Tibial nerve (tissue), 4 donors: ENCODE measurements around the gene HS6ST3. TPM values are rescaled to one million over a fixed set of nuclear protein-coding genes. Genes with fewer than 3 reads are reported as not detected.

Experiments used
- DNase-seq, 2 donors: peaks; one replicate each; pipeline ENCODE4 v3.0.0-alpha.2; 2019; ENCODE audit warnings: low spot score in 2 of 2
- H3K27ac ChIP-seq, 4 donors: fragments of 200-600 bp; sonication (generic) in 3 of 4; one replicate each; pipeline ENCODE4 v1.5.1; 2017 to 2019; ENCODE audit warnings: mild to moderate bottlenecking in 1 of 4
- H3K27me3 ChIP-seq, 2 donors: fragments of 200-600 bp; sonication (generic) in 1 of 2; one replicate each; pipeline versions ENCODE4 v1.5.1 to v1.6.0; 2017 to 2019
- H3K36me3 ChIP-seq, 3 donors: fragments of 200-600 bp; sonication (generic); one replicate each; pipeline ENCODE4 v1.5.1; 2018 to 2019
- H3K4me1 ChIP-seq, 4 donors: fragments of 200-600 bp; sonication (generic) in 3 of 4; one replicate each; pipeline ENCODE4 v1.5.1; 2017 to 2019
- H3K4me3 ChIP-seq, 4 donors: fragments of 200-600 bp; sonication (generic) in 3 of 4; one replicate each; pipeline ENCODE4 v1.5.1; 2017 to 2019; ENCODE audit warnings: mild to moderate bottlenecking in 1 of 4, moderate library complexity in 1 of 4
- H3K9me3 ChIP-seq, 4 donors: fragments of 200-600 bp; sonication (generic) in 3 of 4; one replicate each; pipeline ENCODE4 v1.5.1; 2017 to 2019
- EP300 ChIP-seq, 2 donors: sonication (generic); formaldehyde crosslinking; IDR thresholded peaks; one replicate each; pipeline ENCODE4 v1.6.1; 2017; ENCODE audit warnings: antibody characterized with exemption in 2 of 2, mild to moderate bottlenecking in 1 of 2
- POLR2A ChIP-seq, 2 donors: fragments of 450-650 bp; IDR thresholded peaks; one replicate each; pipeline ENCODE4 v1.6.1; 2017; ENCODE audit warnings: antibody characterized with exemption in 2 of 2, mild to moderate bottlenecking in 2 of 2, moderate library complexity in 2 of 2
- WGBS, 2 donors: methylation state at CpG; one replicate each; pipeline ENCODE4 v1.1.5; 2018; 5-methylcytosine and 5-hydroxymethylcytosine counted together
- total RNA-seq, 4 donors: library from RNA; depleted of rRNA; stranded (reverse); fragments of >200 nt; gene quantifications; one replicate each; pipeline ENCODE4 v1.1.0, GENCODE V29; 2016
- TF ChIP-seq, protein P1 (sequence below), 5 experiments: fragments of 200-600 bp in 3 of 5; fragments of 450-650 bp in 2 of 5; sonication (generic) in 3 of 5; IDR thresholded peaks; one replicate each; pipeline ENCODE4 v1.5.1; 2016 to 2019; ENCODE audit warnings: antibody characterized with exemption in 5 of 5, mild to moderate bottlenecking in 3 of 5, moderate library complexity in 2 of 5

Gene HS6ST3
- total RNA-seq, 4 donors from 2014 or later, result 0.21 to 1.1 (median 0.79) TPM

- DNase-seq, result no peak
- no peaks in the 10 kb centered on the region for H3K9me3 ChIP-seq
- H3K27me3 ChIP-seq, result no peaks in the 10 kb centered on the region
- no peaks in the 10 kb centered on the region for H3K36me3 ChIP-seq
- TF ChIP-seq, protein P1, sequence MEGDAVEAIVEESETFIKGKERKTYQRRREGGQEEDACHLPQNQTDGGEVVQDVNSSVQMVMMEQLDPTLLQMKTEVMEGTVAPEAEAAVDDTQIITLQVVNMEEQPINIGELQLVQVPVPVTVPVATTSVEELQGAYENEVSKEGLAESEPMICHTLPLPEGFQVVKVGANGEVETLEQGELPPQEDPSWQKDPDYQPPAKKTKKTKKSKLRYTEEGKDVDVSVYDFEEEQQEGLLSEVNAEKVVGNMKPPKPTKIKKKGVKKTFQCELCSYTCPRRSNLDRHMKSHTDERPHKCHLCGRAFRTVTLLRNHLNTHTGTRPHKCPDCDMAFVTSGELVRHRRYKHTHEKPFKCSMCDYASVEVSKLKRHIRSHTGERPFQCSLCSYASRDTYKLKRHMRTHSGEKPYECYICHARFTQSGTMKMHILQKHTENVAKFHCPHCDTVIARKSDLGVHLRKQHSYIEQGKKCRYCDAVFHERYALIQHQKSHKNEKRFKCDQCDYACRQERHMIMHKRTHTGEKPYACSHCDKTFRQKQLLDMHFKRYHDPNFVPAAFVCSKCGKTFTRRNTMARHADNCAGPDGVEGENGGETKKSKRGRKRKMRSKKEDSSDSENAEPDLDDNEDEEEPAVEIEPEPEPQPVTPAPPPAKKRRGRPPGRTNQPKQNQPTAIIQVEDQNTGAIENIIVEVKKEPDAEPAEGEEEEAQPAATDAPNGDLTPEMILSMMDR (IDR thresholded peaks at IDR 0.05), result no peak
- no peak for TF ChIP-seq EP300 (IDR thresholded peaks at IDR 0.05)
- TF ChIP-seq POLR2A (IDR thresholded peaks at IDR 0.05), result no peak
- WGBS, 2 donors, result 40 to 54% methylated on average over 3 of the region's 3 CpGs
- no peak overlapping the region for H3K27ac ChIP-seq
- H3K4me3 ChIP-seq, result no peak overlapping the region
- no peaks in the 10 kb centered on the region for H3K4me1 ChIP-seq
These were observed 437.6 kb downstream of the HS6ST3 start for GRCh38 chr13:96527497-96527896.

GRCh38 chr13:96532804-96533203 is 442.9 kb downstream of the HS6ST3 start:
- 84 to 88% methylated on average over 2 of the region's 2 CpGs for WGBS, 2 donors

DNA sequence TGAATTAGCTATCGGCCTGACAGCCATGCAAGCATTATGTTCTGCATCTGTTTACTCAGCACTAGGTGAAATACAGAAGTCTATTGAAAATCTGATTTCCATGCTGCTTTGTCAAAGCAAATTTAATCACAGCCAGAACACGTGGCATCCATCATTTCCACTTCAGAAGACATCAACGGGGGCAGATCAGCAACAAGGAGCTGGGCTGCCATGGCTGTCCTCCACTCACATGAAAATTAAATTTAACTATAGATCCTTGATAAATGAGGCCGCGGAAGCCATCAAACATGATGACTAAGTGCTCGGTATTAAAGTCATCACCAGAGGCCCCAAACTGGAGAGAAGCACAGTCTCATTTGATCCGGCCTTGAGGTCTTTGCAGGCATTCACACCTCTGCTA is 443.5 kb downstream of the HS6ST3 start:
- no peak for TF ChIP-seq EP300 (IDR thresholded peaks at IDR 0.05)
- Histone ChIP-seq H3K27me3 (no peaks in the 10 kb centered on the region), H3K27ac (no peak overlapping the region), H3K4me1 (no peaks in the 10 kb centered on the region), H3K9me3 (no peaks in the 10 kb centered on the region), H3K36me3 (no peaks in the 10 kb centered on the region), H3K4me3 (no peak overlapping the region)
- DNase-seq, result no peak
- whole genome bisulfite sequencing, 2 donors, result 67 to 80% methylated on average over 7 of the region's 7 CpGs

More at GRCh38 chr13:96532804-96533203, 442.9 kb downstream of the HS6ST3 start:
- Histone ChIP-seq H3K27ac (no peak overlapping the region), H3K4me1 (no peaks in the 10 kb centered on the region), H3K9me3 (no peaks in the 10 kb centered on the region), H3K4me3 (no peak overlapping the region), H3K36me3 (no peaks in the 10 kb centered on the region), H3K27me3 (no peaks in the 10 kb centered on the region)
- TF ChIP-seq POLR2A (IDR thresholded peaks at IDR 0.05) (no peak), EP300 (IDR thresholded peaks at IDR 0.05) (no peak)
- TF ChIP-seq, protein P1 (IDR thresholded peaks at IDR 0.05), result no peak
- DNase-seq, result no peak

DNA sequence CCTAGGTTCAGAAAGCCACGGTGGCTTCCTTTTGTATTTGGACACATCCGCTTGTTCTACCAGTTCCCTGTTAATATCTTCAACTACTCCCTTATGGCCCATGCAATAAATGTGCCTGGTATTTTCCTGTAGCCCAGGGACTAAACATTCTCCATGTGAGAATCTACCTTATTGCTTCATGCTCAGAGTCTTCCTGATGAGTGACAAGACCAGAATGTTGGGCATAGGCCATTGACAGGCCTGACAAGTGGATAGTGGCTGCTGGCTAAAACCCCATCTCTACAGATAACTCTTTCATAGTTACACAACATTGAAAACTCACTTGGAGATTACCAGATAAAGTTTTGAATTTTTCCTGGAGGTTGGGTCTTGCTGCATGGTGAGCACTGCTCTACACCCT is 449.9 kb downstream of the HS6ST3 start:
- 91 to 95% methylated on average over 2 of the region's 2 CpGs for WGBS, 2 donors
- H3K36me3 ChIP-seq, result no peaks in the 10 kb centered on the region
- no peaks in the 10 kb centered on the region for H3K4me1 ChIP-seq
- DNase-seq, result no peak
- no peak overlapping the region for H3K4me3 ChIP-seq
- no peaks in the 10 kb centered on the region for H3K27me3 ChIP-seq
- H3K27ac ChIP-seq, result no peak overlapping the region
- no peak for TF ChIP-seq EP300 (IDR thresholded peaks at IDR 0.05)
- no peak for TF ChIP-seq POLR2A (IDR thresholded peaks at IDR 0.05)
- TF ChIP-seq, protein P1 (IDR thresholded peaks at IDR 0.05), result no peak
- no peaks in the 10 kb centered on the region for H3K9me3 ChIP-seq

DNA sequence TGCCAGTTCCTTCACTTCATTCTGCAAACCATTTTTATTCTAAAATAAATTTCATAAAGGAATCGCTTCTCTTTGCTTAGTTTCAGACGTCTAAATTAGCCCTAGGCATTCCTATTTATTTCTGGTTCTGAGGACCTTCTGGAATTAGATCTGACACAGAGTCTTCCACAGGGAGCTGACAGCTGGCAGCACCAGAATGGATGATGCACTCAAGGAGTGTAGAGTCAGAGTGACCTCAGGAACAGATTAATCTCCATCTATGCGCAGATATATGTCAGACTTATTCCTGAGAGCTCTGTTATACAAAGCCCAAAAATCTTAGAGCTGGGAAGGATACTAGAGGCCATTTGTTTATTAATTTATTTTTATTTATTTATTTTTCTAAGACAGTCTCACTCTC is 450.8 kb downstream of the HS6ST3 start:
- WGBS, 2 donors, result 65 to 67% methylated on average over 3 of the region's 3 CpGs
- Histone ChIP-seq H3K27me3 (no peaks in the 10 kb centered on the region), H3K36me3 (no peaks in the 10 kb centered on the region), H3K9me3 (no peaks in the 10 kb centered on the region), H3K27ac (no peak overlapping the region), H3K4me3 (no peak overlapping the region), H3K4me1 (no peaks in the 10 kb centered on the region)
- DNase-seq, result no peak
- no peak for TF ChIP-seq EP300 (IDR thresholded peaks at IDR 0.05)
- TF ChIP-seq, protein P1 (IDR thresholded peaks at IDR 0.05), result no peak
- no peak for TF ChIP-seq POLR2A (IDR thresholded peaks at IDR 0.05)

DNA sequence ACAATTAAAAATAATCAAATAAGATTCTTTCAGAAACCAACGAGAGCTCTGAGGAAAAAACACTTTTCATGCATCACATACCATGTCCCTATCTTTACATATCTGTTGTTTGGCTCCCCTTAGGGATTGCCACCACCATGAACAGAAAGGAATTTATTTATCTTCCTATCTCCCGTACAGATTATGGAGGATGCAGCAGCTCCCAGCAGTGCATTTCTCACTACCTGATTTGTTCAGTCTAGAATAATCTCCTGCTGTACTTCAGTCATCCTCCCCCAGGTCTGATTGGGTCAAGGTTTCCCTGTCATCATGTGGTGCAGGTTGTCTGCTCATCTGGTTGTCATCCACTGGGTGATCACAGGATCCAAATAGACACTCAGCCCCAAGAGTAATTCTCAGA is 453.1 kb downstream of the HS6ST3 start:
- no peak for TF ChIP-seq EP300 (IDR thresholded peaks at IDR 0.05)
- TF ChIP-seq, protein P1 (IDR thresholded peaks at IDR 0.05), result no peak
- TF ChIP-seq POLR2A (IDR thresholded peaks at IDR 0.05), result no peak
- Histone ChIP-seq H3K4me3 (no peak overlapping the region), H3K36me3 (no peaks in the 10 kb centered on the region), H3K27ac (no peak overlapping the region), H3K27me3 (no peaks in the 10 kb centered on the region), H3K4me1 (no peaks in the 10 kb centered on the region), H3K9me3 (no peaks in the 10 kb centered on the region)
- DNase-seq, result no peak
- 79 to 82% methylated on average over 2 of the region's 2 CpGs for WGBS, 2 donors
